ENCODE measurements around the gene KRTAP4-3. TPM values are rescaled to one million over a fixed set of nuclear protein-coding genes. Genes with fewer than 3 reads are reported as not detected.
"Not testable (repeated sequence)": the region's sequence is repeated elsewhere in the genome, so short reads cannot be mapped to it uniquely, and the experiment has no call there.

Gene KRTAP4-3
- polyA plus RNA-seq, 4 donors = not detected

- not testable (repeated sequence) for DNase-seq (ENCODE audit: low read depth in 4 of 4, low spot score in 2 of 4)
Measured at GRCh38 chr17:41119696-41120690, 48.0 kb downstream of the KRTAP4-3 start.

- DNase-seq (ENCODE audit: low read depth in 4 of 4, low spot score in 2 of 4) = no peak
Measured at GRCh38 chr17:41118721-41119120, 49.3 kb downstream of the KRTAP4-3 start.

- not testable (repeated sequence) for DNase-seq (ENCODE audit: low read depth in 4 of 4, low spot score in 2 of 4)
Measured at GRCh38 chr17:41117846-41118386, 50.1 kb downstream of the KRTAP4-3 start, which contains the start of gene KRTAP4-11. KRTAP4-11 (minus strand) TSS chr17:41118373; CDS start chr17:41118315, 58 bp downstream.

Other genes starting within 250 kb of the KRTAP4-3 start
- gene KRT23, start 230.6 kb downstream of the KRTAP4-3 start, polyA plus RNA-seq (ENCODE audit: insufficient read length in 4 of 4) = 1 to 10 TPM in 3 of 4 donors, under 1 TPM in 1; 0.57 to 2.3 (median 1.6) TPM
- under 1 TPM in 1 of 4 donors, not detected in 3; 0.09 TPM for gene KRT39, start 201.3 kb downstream of the KRTAP4-3 start, polyA plus RNA-seq (ENCODE audit: insufficient read length in 4 of 4)
- under 1 TPM in 1 of 4 donors, not detected in 3; 0.08 TPM for gene KRT40, start 183.9 kb downstream of the KRTAP4-3 start, polyA plus RNA-seq (ENCODE audit: insufficient read length in 4 of 4)
- gene KRTAP3-3, start 174.1 kb downstream of the KRTAP4-3 start, polyA plus RNA-seq (ENCODE audit: insufficient read length in 4 of 4) = not detected
- gene KRTAP3-2, start 168.3 kb downstream of the KRTAP4-3 start, polyA plus RNA-seq (ENCODE audit: insufficient read length in 4 of 4) = not detected
- not detected for gene KRTAP3-1, start 159.1 kb downstream of the KRTAP4-3 start, polyA plus RNA-seq (ENCODE audit: insufficient read length in 4 of 4)
- not detected for gene KRTAP1-5, start 141.0 kb downstream of the KRTAP4-3 start, polyA plus RNA-seq (ENCODE audit: insufficient read length in 4 of 4)
- not detected for gene KRTAP1-4, start 138.0 kb downstream of the KRTAP4-3 start, polyA plus RNA-seq (ENCODE audit: insufficient read length in 4 of 4)
- gene KRTAP1-3, start 133.3 kb downstream of the KRTAP4-3 start, polyA plus RNA-seq (ENCODE audit: insufficient read length in 4 of 4) = not detected
- gene KRTAP1-1, start 126.8 kb downstream of the KRTAP4-3 start, polyA plus RNA-seq (ENCODE audit: insufficient read length in 4 of 4) = not detected
- not detected for gene KRTAP2-1, start 120.9 kb downstream of the KRTAP4-3 start, polyA plus RNA-seq (ENCODE audit: insufficient read length in 4 of 4)
- gene KRTAP2-2, start 113.0 kb downstream of the KRTAP4-3 start, polyA plus RNA-seq (ENCODE audit: insufficient read length in 4 of 4) = not detected
- gene KRTAP2-3, start 108.1 kb downstream of the KRTAP4-3 start, polyA plus RNA-seq (ENCODE audit: insufficient read length in 4 of 4) = not detected
- gene KRTAP2-4, start 102.3 kb downstream of the KRTAP4-3 start, polyA plus RNA-seq (ENCODE audit: insufficient read length in 4 of 4) = not detected
- not detected for gene KRTAP4-7, start 84.1 kb downstream of the KRTAP4-3 start, polyA plus RNA-seq (ENCODE audit: insufficient read length in 4 of 4)
- gene KRTAP4-8, start 70.1 kb downstream of the KRTAP4-3 start, polyA plus RNA-seq (ENCODE audit: insufficient read length in 4 of 4) = not detected
- not detected for gene KRTAP4-16, start 66.0 kb downstream of the KRTAP4-3 start, polyA plus RNA-seq (ENCODE audit: insufficient read length in 4 of 4)
- not detected for gene KRTAP4-9, start 62.8 kb downstream of the KRTAP4-3 start, polyA plus RNA-seq (ENCODE audit: insufficient read length in 4 of 4)
- gene KRTAP4-11, start 49.8 kb downstream of the KRTAP4-3 start, polyA plus RNA-seq (ENCODE audit: insufficient read length in 4 of 4) = not detected
- not detected for gene KRTAP4-12, start 44.0 kb downstream of the KRTAP4-3 start, polyA plus RNA-seq (ENCODE audit: insufficient read length in 4 of 4)
- not detected for gene KRTAP4-6, start 27.7 kb downstream of the KRTAP4-3 start, polyA plus RNA-seq (ENCODE audit: insufficient read length in 4 of 4)
- not detected for gene KRTAP4-5, start 18.4 kb downstream of the KRTAP4-3 start, polyA plus RNA-seq (ENCODE audit: insufficient read length in 4 of 4)
- gene KRTAP4-4, start 7.5 kb downstream of the KRTAP4-3 start, polyA plus RNA-seq (ENCODE audit: insufficient read length in 4 of 4) = not detected
- not detected for gene KRTAP4-2, start 10.0 kb upstream of the KRTAP4-3 start, polyA plus RNA-seq (ENCODE audit: insufficient read length in 4 of 4)
- gene KRTAP4-1, start 16.7 kb upstream of the KRTAP4-3 start, polyA plus RNA-seq (ENCODE audit: insufficient read length in 4 of 4) = not detected
- not detected for gene KRTAP9-1, start 21.7 kb upstream of the KRTAP4-3 start, polyA plus RNA-seq (ENCODE audit: insufficient read length in 4 of 4)
- gene KRTAP9-2, start 58.4 kb upstream of the KRTAP4-3 start, polyA plus RNA-seq (ENCODE audit: insufficient read length in 4 of 4) = not detected
- not detected for gene KRTAP9-3, start 64.2 kb upstream of the KRTAP4-3 start, polyA plus RNA-seq (ENCODE audit: insufficient read length in 4 of 4)
- gene KRTAP9-8, start 69.8 kb upstream of the KRTAP4-3 start, polyA plus RNA-seq (ENCODE audit: insufficient read length in 4 of 4) = not detected
- gene KRTAP9-4, start 81.5 kb upstream of the KRTAP4-3 start, polyA plus RNA-seq (ENCODE audit: insufficient read length in 4 of 4) = not detected
- not detected for gene KRTAP9-9, start 87.2 kb upstream of the KRTAP4-3 start, polyA plus RNA-seq (ENCODE audit: insufficient read length in 4 of 4)
- gene KRTAP9-6, start 97.2 kb upstream of the KRTAP4-3 start, polyA plus RNA-seq (ENCODE audit: insufficient read length in 4 of 4) = under 1 TPM in 3 of 4 donors, not detected in 1; 0.09 to 0.14 (median 0.10) TPM
- gene KRTAP9-7, start 107.5 kb upstream of the KRTAP4-3 start, polyA plus RNA-seq (ENCODE audit: insufficient read length in 4 of 4) = not detected
- not detected for gene KRTAP29-1, start 134.6 kb upstream of the KRTAP4-3 start, polyA plus RNA-seq (ENCODE audit: insufficient read length in 4 of 4)
- gene KRTAP16-1, start 141.1 kb upstream of the KRTAP4-3 start, polyA plus RNA-seq (ENCODE audit: insufficient read length in 4 of 4) = not detected
- gene KRTAP17-1, start 147.5 kb upstream of the KRTAP4-3 start, polyA plus RNA-seq (ENCODE audit: insufficient read length in 4 of 4) = not detected
- gene KRT33A, start 182.6 kb upstream of the KRTAP4-3 start, polyA plus RNA-seq (ENCODE audit: insufficient read length in 4 of 4) = not detected
- gene KRT33B, start 201.6 kb upstream of the KRTAP4-3 start, polyA plus RNA-seq (ENCODE audit: insufficient read length in 4 of 4) = not detected
- not detected for gene KRT34, start 214.1 kb upstream of the KRTAP4-3 start, polyA plus RNA-seq (ENCODE audit: insufficient read length in 4 of 4)
- gene KRT31, start 229.4 kb upstream of the KRTAP4-3 start, polyA plus RNA-seq (ENCODE audit: insufficient read length in 4 of 4) = not detected